NCI-H748 (cell line): Measurements from ENCODE around the gene DUSP7.

Experiments used
- DNase-seq: peaks from one replicate; lab custom pipeline; 2025; ENCODE audit not compliant: unreplicated experiment; lab: John Stamatoyannopoulos, UW

The DUSP7 gene

GRCh38 chr3:52086976-52087663 lies 30.7 kb upstream of the DUSP7 start:
- DNase-seq: no peak

- DNase-seq: no peak
These were observed 30.1 kb upstream of the DUSP7 start for GRCh38 chr3:52086461-52086860.

- DNase-seq: no peak
These were observed 29.4 kb upstream of the DUSP7 start for GRCh38 chr3:52085681-52086282.

GRCh38 chr3:52084954-52085680 lies 28.7 kb upstream of the DUSP7 start:
- DNase-seq: no peak

- no peak for DNase-seq
These were observed 28.0 kb upstream of the DUSP7 start for GRCh38 chr3:52084216-52084945.

GRCh38 chr3:52083556-52084087 lies 27.3 kb upstream of the DUSP7 start:
- DNase-seq: no peak

- DNase-seq: no peak
These were observed 26.6 kb upstream of the DUSP7 start for GRCh38 chr3:52082951-52083350.

- DNase-seq: no peak
These were observed 24.7 kb upstream of the DUSP7 start for GRCh38 chr3:52080830-52081719.

GRCh38 chr3:52079958-52080357 lies 23.6 kb upstream of the DUSP7 start:
- no peak for DNase-seq

- DNase-seq: no peak
These were observed 22.6 kb upstream of the DUSP7 start for GRCh38 chr3:52078781-52079560.

GRCh38 chr3:52077925-52078324 lies 21.6 kb upstream of the DUSP7 start:
- DNase-seq: no peak

- no peak for DNase-seq
These were observed 20.8 kb upstream of the DUSP7 start for GRCh38 chr3:52076896-52077780.

- no peak for DNase-seq
These were observed 17.1 kb upstream of the DUSP7 start for GRCh38 chr3:52073490-52073889.

- no peak for DNase-seq
These were observed 16.1 kb upstream of the DUSP7 start for GRCh38 chr3:52072471-52072870.

- no peak for DNase-seq
These were observed 15.6 kb upstream of the DUSP7 start for GRCh38 chr3:52072020-52072419.

GRCh38 chr3:52070724-52071621 lies 14.6 kb upstream of the DUSP7 start:
- DNase-seq: no peak

GRCh38 chr3:52069855-52070254 lies 13.5 kb upstream of the DUSP7 start:
- no peak for DNase-seq

GRCh38 chr3:52069135-52069534 lies 12.8 kb upstream of the DUSP7 start:
- DNase-seq: no peak
